ENCODE results near the gene ANXA3.

GRCh38 chr4:78629991-78630541 lies 78.5 kb downstream of the ANXA3 start:
- TF ChIP-seq, protein P1, sequence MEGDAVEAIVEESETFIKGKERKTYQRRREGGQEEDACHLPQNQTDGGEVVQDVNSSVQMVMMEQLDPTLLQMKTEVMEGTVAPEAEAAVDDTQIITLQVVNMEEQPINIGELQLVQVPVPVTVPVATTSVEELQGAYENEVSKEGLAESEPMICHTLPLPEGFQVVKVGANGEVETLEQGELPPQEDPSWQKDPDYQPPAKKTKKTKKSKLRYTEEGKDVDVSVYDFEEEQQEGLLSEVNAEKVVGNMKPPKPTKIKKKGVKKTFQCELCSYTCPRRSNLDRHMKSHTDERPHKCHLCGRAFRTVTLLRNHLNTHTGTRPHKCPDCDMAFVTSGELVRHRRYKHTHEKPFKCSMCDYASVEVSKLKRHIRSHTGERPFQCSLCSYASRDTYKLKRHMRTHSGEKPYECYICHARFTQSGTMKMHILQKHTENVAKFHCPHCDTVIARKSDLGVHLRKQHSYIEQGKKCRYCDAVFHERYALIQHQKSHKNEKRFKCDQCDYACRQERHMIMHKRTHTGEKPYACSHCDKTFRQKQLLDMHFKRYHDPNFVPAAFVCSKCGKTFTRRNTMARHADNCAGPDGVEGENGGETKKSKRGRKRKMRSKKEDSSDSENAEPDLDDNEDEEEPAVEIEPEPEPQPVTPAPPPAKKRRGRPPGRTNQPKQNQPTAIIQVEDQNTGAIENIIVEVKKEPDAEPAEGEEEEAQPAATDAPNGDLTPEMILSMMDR (IDR thresholded peaks at IDR 0.05; ENCODE audit: poor library complexity), result no peak
- no peak for TF ChIP-seq EZH2 (IDR thresholded peaks at IDR 0.05; ENCODE audit: borderline replicate concordance)

All from hepatocyte (in vitro differentiated cells).